Fibroblast of the conjunctiva (primary cell): ENCODE data around the gene ECSIT.

Experiments
- DNase-seq: peaks from one replicate; pipeline ENCODE4 v3.0.0-alpha.2; 2010; ENCODE audit warnings: low read depth

The ECSIT gene

GRCh38 chr19:11499890-11500420, 29.0 kb downstream of the ECSIT start:
- DNase-seq: no peak

DNA sequence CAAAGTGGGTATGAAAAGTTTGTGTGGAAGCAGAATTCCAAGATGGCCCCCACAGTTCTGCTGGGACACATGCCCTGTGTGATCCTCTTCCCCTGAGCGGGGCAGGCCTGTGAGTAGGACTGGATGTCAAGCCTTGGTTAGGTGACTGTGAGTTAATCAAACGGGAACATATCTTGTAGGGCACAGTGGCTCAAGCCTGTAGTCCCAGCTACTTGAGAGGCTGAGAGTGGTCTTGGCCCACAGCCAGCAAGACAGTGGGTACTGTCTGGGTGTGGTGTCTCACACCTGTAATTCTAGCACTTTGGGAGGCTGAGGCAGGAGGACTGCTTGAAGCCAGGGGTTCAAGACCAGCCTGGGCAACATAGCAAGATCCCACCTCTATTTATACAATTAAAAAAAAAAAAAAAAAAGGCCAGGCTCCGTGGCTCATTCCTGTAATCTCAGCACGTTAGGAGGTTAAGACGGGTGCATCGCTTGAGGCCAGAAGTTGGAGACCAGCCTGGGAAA, 29.7 kb downstream of the ECSIT start:
- DNase-seq: no peak

DNA sequence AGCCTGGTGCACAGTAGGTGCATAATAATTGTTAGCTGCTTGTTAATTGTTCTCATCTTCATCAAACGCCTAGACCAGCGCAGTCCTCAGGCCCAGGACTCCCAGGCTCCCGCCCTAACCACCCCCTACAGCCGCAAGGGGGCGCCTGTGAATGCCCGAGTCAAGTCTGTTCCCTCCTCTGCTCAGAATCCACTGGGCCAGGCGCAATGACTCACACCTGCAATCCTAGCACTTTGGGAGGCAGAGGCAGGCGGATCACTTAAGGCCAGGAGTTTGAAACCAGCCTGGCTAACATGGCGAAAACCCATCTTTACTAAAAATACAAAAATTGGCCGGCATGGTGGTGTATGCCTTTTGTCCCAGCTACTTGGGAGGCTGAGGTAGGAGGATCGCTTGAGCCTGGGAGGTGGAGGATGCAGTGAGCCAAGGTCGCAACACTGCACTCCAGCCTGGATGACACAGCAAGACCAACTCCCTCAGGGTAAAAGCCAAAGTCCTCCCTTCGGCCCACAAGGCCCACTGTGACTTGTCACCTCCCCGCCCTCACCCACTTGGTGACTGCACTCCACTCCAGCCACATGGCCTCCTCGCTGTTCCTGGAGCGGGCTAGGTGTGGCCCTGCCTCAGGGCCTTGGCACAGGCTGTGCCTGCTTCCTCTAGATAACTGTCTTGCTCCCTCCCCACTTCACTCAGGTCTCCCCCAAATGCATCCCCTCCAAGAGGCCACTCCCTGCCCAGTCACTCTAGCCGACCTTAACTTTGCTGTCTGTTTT, 32.4 kb downstream of the ECSIT start:
- DNase-seq: peak; percentile 75

DNA sequence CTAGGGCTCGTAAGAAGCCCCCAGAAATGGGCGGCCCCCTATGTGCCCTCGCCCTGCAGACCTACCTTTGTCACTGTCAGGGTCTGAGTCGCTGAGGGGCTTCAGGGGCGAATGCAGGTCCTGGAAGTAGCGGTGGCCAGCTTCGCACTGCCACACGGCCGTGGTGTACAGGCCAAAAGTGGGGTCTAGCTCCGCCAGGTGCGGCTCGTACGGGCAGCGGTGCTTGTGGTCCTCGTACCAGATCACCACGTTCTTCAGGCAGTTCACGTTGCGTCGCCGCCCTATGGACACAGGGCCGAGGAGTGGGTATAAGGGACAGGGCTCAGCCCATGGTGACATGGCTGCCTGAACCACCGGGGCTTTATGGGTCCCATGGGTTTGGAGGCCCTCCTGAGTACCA, 33.0 kb downstream of the ECSIT start:
- DNase-seq: no peak

DNA sequence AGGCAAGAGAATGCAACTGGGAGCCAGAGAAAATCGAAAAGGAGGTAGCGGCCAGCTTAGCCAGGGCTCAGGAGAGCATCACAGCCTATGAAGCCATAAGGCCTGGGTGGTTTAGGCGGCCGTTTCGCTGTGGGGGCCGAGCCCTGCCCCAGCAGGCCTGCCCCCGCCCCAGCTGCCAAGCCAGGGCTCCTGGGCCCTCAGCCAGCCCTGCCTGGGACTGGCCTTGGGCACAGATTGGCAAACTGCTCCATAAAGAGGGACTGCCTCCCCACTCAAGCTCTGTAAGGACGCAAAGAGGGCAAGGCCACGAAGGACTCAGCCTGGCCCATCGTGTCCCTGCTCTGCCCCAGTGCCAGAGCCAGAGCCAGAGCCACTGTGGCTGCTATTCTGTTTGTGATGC, 33.5 kb downstream of the ECSIT start:
- no peak for DNase-seq

DNA sequence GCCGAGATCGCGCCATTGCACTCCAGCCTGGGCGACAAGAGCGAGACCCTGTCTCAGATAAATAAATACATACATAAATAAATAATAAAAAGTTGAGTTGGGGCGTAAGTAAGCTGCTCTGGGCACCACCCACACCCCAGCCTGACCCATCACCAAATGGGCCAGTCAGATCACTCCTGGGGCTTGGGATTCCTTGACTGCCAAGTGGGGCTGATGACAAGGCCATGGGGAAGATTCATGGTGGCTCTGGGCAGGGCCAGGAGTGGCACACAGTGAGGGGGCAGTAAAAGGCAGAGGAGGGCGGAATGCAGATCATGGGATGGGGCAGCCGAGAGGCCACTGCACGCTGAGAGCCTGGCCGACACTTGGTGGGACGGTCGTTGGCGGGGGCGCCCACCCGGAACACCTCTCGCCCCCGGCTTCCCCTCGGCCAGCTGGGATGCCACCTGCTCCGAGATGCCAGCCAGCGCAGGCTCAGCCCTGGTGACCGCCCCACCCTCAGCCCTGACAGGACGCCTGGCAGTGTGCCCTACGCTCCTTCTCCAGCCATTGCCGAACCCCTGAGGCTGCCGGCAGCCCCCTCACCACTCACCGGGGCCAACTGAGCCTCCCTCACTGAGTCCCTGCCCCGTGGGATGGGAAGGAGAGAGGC, 34.2 kb downstream of the ECSIT start:
- no peak for DNase-seq

DNA sequence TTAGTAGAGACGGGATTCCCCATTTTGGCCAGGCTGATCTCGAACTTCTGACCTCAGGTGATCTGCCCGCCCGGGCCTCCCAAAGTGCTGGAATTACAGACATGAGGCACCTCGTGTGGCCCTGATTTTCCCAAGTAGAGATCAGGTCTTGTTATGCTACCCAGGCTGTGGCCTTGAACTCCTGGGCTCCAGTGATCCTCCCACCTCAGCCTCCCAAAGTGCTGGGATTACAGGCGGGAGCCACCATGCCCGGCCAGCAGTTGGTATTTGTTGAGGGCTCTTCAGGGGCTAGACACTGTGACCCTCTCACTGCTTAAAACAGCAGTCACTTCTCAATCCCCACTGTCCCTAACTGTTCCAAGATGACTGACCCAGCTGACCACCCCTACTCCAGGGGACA, 39.6 kb downstream of the ECSIT start:
- no peak for DNase-seq

DNA sequence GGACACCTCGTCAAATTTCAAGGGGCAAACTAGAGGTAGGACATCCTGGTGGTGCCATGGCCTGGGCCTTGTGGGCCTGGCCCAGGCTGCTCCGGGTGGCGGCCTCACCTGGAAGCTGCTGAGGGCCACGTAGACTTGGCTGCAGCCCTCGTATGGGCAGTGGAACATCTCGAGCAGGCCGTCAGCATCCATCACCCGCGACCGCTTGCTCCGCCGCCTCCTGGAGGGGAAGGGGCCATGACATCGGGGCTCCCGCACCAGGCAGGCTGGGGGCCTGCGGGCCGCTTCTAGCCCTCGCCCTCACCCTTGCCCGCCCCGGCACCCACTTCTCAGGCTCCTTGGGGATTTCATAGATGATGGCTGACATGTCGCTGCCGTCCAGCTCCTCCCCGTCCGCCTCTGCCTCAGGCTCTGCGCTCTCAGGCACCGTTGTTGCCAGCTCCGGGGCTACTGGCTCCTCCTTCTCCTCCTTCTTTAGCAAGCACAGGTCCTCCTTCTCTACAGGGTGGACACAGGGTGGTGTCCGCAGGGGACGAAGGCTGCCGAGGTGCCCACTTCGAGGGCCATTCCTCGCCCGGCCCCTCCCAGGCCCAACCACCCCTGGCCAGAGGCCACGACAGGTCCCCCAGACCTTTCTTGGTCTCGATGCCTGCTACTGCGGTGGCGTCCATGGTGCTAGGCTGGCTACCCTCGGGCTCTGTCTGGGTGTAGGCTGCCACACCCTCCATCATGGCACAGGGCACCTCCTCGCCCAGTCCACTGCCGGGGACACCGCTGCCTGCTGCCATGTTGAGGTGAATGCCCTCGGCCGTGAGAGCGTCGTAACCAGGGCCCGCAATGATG, 42.1 kb downstream of the ECSIT start:
- no peak for DNase-seq

DNA sequence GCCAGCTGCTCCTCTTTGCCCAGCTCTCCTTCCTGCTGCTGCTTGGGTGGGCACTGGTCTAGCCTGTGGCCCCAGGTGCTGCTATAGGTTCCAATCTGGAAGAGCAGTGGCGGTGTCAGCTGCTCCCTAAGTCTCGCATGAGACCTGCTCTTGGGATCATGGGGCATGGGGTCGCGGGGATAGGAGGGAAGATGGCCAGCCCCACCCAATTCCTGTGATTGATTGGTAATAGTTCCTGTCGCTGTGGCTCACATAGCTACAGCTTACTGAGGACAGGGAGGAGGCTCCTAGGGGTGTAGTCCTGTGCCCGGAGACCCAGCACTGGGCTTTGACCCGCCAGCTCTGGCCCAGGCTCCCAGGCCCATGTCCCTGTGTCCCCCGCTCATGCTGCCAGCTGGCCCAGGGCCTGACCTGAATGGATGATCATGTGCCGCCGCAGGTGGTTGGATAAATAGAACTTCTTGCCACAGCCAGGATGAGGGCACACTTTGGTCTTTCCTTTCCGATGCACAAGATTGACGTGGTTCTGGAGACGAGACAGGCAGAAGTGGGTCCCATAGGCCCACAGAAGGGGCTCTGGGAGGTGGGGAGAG, 43.6 kb downstream of the ECSIT start:
- no peak for DNase-seq

DNA sequence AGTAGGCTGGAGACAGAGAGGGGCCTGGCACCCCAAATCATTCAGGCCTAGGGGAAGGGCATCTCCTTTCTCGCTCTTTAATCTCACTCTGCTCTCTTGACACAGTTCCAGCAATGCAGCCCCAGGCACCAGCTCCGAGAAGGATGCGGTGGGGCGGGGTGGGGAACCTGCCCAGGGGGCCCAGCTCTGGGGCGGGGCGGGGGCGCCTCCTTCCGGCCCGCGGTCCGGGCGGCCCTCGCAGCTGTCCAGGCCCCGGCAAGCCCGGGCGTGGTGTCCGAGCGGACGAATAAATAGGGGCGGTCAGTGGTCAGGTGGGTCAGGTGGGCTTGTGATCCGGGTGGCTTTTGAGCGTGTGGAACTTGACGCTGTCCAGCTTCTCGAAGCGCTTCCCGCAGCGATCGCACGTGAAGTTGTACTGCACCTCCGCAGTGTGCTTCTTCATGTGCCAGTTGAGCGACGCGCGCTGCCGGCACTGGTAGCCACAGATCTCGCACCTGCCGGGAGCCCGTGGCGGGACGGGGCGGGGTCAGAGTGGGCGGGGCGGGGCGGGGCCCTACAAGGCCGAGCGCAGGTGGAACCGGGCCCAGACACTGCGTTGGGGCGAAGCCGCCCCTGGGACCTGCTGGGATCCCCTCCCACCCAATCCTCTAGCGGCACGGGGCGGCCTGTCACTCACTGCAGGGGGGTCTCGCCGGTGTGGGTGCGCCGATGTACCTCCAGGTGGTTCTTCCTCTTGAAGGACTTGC, 45.4 kb downstream of the ECSIT start:
- no peak for DNase-seq

- DNase-seq: peak; percentile 36
These were observed 46.4 kb downstream of the ECSIT start for GRCh38 chr19:11482384-11483050.

DNA sequence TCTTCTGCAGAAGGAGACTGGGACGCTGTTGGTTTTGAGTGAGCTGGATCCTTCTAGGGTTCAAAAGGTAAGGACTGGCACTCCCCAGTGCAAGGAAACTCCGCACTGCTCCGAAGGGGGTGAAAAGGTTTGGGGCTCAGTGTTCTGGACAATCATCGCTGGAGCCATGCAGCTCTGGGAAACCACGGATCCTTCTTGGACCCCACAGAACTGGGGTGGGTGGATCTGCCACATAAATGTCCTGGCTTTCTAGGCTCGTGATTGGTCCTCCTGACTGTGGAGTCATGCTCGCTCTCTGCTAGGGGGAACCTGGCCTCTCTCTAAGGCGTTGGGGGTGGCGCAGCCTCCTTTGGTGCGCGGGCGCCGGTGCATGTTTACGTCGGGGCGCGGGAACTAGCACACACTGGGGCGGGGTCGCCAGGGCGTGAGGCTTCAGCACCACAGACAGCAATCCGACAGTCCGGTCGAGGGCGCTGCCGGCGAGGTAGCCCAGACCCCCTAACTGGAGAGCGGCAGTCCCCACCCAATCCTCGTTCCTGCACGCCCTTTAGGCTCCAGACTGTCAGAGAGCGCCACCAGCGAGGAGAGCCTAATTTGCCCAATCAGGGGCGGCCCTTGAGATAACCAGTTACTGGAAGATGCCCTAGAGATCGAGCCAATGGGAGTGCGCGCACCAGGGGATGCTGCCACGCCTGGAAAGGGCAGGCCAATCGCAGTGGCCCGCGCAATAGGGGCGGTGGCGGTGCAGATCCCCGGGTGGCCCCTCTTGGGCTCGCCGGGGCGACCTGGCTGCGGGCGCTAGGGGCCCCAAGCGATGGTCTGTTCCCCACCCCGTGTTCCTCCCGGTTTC, 47.2 kb downstream of the ECSIT start:
- DNase-seq: peak; percentile 45

GRCh38 chr19:11480715-11481533, 48.0 kb downstream of the ECSIT start, which contains the start of gene ELAVL3:
Gene ELAVL3, minus strand, starts transcription at chr19:11481046. Its CDS starts 438 bp downstream, at chr19:11480608.
- DNase-seq: no peak

GRCh38 chr19:11479898-11480714, 48.8 kb downstream of the ECSIT start:
- DNase-seq: no peak

GRCh38 chr19:11479090-11479897, 49.6 kb downstream of the ECSIT start:
- no peak for DNase-seq

- DNase-seq: no peak
These were observed 50.5 kb downstream of the ECSIT start for GRCh38 chr19:11478167-11479089.
